ENCODE measurements around the gene PLCG1. TPM values are rescaled to one million over a fixed set of nuclear protein-coding genes. Genes with fewer than 3 reads are reported as not detected.

The PLCG1 gene
- total and polyA plus RNA-seq, 4 donors, result 2.0 to 30.4 (median 16.1) TPM

DNA sequence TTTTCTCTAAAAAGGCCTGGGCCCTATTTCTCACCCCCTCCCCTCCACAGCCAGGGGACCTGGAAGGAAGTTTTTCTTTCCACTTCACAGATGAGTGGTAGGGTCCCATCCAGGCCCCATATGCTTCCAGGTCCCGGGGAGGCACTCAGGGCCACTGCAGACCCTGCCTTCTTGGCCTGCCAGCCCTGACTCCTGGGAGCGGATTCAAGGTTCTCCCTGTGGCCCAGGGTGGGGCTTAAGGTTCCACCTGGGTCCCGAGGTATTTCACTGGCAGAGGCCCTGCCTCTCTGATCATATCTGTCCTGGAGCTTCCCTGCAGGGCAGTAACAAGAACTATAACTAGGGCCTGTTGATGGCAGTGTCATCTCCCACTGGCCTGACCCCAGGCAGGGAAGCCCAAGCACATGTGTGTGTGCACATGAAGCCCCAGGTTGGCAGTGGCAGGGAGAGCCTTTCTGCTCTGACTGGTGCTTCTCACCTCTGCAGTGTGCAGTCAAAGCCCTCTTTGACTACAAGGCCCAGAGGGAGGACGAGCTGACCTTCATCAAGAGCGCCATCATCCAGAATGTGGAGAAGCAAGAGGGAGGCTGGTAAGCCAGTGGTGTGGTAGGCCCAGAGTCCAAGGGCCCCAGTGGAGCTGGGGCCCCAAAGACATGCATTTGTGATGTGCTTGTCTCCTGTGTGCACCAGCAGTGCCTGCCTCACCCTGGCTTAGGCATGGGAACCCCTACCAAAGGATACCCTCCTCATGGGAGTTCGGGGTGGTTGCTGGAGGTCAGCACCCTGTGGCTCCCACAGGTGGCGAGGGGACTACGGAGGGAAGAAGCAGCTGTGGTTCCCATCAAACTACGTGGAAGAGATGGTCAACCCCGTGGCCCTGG lies 31.2 kb downstream of the PLCG1 start:
- H3K9me3 ChIP-seq (ENCODE audit: control insufficient read depth in 4 of 4, low read length in 3 of 4), result no peaks in the 10 kb centered on the region
- DNase-seq (ENCODE audit: low spot score), result no peak
- no peak for TF ChIP-seq SP1 (IDR thresholded peaks at IDR 0.05)
- TF ChIP-seq, protein P1, sequence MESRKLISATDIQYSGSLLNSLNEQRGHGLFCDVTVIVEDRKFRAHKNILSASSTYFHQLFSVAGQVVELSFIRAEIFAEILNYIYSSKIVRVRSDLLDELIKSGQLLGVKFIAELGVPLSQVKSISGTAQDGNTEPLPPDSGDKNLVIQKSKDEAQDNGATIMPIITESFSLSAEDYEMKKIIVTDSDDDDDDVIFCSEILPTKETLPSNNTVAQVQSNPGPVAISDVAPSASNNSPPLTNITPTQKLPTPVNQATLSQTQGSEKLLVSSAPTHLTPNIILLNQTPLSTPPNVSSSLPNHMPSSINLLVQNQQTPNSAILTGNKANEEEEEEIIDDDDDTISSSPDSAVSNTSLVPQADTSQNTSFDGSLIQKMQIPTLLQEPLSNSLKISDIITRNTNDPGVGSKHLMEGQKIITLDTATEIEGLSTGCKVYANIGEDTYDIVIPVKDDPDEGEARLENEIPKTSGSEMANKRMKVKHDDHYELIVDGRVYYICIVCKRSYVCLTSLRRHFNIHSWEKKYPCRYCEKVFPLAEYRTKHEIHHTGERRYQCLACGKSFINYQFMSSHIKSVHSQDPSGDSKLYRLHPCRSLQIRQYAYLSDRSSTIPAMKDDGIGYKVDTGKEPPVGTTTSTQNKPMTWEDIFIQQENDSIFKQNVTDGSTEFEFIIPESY (IDR thresholded peaks at IDR 0.05), result no peak
- TF ChIP-seq, protein P2, sequence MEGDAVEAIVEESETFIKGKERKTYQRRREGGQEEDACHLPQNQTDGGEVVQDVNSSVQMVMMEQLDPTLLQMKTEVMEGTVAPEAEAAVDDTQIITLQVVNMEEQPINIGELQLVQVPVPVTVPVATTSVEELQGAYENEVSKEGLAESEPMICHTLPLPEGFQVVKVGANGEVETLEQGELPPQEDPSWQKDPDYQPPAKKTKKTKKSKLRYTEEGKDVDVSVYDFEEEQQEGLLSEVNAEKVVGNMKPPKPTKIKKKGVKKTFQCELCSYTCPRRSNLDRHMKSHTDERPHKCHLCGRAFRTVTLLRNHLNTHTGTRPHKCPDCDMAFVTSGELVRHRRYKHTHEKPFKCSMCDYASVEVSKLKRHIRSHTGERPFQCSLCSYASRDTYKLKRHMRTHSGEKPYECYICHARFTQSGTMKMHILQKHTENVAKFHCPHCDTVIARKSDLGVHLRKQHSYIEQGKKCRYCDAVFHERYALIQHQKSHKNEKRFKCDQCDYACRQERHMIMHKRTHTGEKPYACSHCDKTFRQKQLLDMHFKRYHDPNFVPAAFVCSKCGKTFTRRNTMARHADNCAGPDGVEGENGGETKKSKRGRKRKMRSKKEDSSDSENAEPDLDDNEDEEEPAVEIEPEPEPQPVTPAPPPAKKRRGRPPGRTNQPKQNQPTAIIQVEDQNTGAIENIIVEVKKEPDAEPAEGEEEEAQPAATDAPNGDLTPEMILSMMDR (IDR thresholded peaks at IDR 0.05; ENCODE audit: low read depth, low read length, missing input control), result no peak
- TF ChIP-seq FOXA2 (IDR thresholded peaks at IDR 0.05), result no peak
- TF ChIP-seq RXRA (IDR thresholded peaks at IDR 0.05), result no peak
- TF ChIP-seq TAF1 (conservative IDR thresholded peaks at IDR 0.05), result no peak
- TF ChIP-seq GABPA (IDR thresholded peaks at IDR 0.05 in 1 of 2, conservative IDR thresholded peaks at IDR 0.05 in 1 of 2), result no peak
- no peak for TF ChIP-seq NR2F2 (IDR thresholded peaks at IDR 0.05)
- TF ChIP-seq JUND (IDR thresholded peaks at IDR 0.05), result no peak
- no peak for TF ChIP-seq YY1 (IDR thresholded peaks at IDR 0.05)
- TF ChIP-seq, protein P3, sequence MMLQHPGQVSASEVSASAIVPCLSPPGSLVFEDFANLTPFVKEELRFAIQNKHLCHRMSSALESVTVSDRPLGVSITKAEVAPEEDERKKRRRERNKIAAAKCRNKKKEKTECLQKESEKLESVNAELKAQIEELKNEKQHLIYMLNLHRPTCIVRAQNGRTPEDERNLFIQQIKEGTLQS (IDR thresholded peaks at IDR 0.05), result no peak
- no peak for TF ChIP-seq HNF4G (IDR thresholded peaks at IDR 0.05)
- no peak for TF ChIP-seq HNF4A (conservative IDR thresholded peaks at IDR 0.05)
- TF ChIP-seq, protein P4, sequence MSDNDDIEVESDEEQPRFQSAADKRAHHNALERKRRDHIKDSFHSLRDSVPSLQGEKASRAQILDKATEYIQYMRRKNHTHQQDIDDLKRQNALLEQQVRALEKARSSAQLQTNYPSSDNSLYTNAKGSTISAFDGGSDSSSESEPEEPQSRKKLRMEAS (IDR thresholded peaks at IDR 0.05), result no peak
- H3K27ac ChIP-seq (ENCODE audit: low read depth in 1 of 2, low read length in 2 of 2), result no peak overlapping the region
- peaks cover 4 to 58% (median 18%) of the 10 kb centered on the region in 4 donors for H3K36me3 ChIP-seq (ENCODE audit: control insufficient read depth in 4 of 4, insufficient read depth in 3 of 4, low read depth in 1 of 4, low read length in 3 of 4)
- H3K4me3 ChIP-seq (ENCODE audit: low read depth in 1 of 3, low read length in 3 of 3), result no peak overlapping the region
- peaks cover 0 to 5% (median 0%) of the 10 kb centered on the region in 4 donors for H3K4me1 ChIP-seq (ENCODE audit: control insufficient read depth in 4 of 4, insufficient read depth in 4 of 4, low read length in 3 of 4)
- H3K9ac ChIP-seq (ENCODE audit: low read depth in 1 of 2, low read length in 2 of 2), result no peak overlapping the region
- no peaks in the 10 kb centered on the region for H3K27me3 ChIP-seq (ENCODE audit: control insufficient read depth in 4 of 4, insufficient read depth in 4 of 4, low read length in 3 of 4)
- 93% methylated on average over 10 of the region's 10 CpGs for WGBS

DNA sequence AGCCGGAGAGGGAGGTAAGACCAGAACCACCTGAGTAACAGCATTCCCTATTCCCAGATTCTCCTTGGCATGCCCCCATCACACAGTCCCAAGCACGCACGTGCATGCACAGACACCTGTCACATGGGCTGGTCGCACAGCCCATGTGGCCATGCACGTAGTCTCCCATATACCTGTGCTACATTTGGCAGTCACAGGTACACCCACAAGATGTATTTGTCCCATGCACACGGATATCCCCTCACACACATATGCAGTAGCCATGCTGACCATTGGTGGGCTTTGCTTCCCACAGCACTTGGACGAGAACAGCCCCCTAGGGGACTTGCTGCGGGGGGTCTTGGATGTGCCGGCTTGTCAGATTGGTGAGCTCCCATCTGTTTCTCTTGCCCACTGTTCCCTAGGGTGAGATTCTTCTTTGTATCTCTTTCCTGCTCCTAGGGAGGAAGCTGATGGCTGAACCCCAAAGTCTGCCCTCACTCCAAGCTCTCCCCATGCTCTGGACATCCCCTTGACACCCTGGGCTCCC lies 31.9 kb downstream of the PLCG1 start:
- DNase-seq (ENCODE audit: low spot score), result no peak
- no peaks in the 10 kb centered on the region for H3K27me3 ChIP-seq (ENCODE audit: control insufficient read depth in 4 of 4, insufficient read depth in 4 of 4, low read length in 3 of 4)
- TF ChIP-seq, protein P3 (IDR thresholded peaks at IDR 0.05), result no peak
- TF ChIP-seq, protein P2 (IDR thresholded peaks at IDR 0.05; ENCODE audit: low read depth, low read length, missing input control), result no peak
- no peak for TF ChIP-seq RXRA (IDR thresholded peaks at IDR 0.05)
- TF ChIP-seq FOXA2 (IDR thresholded peaks at IDR 0.05), result no peak
- TF ChIP-seq, protein P5, sequence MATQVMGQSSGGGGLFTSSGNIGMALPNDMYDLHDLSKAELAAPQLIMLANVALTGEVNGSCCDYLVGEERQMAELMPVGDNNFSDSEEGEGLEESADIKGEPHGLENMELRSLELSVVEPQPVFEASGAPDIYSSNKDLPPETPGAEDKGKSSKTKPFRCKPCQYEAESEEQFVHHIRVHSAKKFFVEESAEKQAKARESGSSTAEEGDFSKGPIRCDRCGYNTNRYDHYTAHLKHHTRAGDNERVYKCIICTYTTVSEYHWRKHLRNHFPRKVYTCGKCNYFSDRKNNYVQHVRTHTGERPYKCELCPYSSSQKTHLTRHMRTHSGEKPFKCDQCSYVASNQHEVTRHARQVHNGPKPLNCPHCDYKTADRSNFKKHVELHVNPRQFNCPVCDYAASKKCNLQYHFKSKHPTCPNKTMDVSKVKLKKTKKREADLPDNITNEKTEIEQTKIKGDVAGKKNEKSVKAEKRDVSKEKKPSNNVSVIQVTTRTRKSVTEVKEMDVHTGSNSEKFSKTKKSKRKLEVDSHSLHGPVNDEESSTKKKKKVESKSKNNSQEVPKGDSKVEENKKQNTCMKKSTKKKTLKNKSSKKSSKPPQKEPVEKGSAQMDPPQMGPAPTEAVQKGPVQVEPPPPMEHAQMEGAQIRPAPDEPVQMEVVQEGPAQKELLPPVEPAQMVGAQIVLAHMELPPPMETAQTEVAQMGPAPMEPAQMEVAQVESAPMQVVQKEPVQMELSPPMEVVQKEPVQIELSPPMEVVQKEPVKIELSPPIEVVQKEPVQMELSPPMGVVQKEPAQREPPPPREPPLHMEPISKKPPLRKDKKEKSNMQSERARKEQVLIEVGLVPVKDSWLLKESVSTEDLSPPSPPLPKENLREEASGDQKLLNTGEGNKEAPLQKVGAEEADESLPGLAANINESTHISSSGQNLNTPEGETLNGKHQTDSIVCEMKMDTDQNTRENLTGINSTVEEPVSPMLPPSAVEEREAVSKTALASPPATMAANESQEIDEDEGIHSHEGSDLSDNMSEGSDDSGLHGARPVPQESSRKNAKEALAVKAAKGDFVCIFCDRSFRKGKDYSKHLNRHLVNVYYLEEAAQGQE (IDR thresholded peaks at IDR 0.05), result no peak
- TF ChIP-seq RAD21 (IDR thresholded peaks at IDR 0.05), result no peak
- TF ChIP-seq EGR1 (IDR thresholded peaks at IDR 0.05; ENCODE audit: low read depth in 2 of 2), result no peak
- no peaks in the 10 kb centered on the region for H3K9me3 ChIP-seq (ENCODE audit: control insufficient read depth in 4 of 4, low read length in 3 of 4)
- no peak overlapping the region for H3K4me3 ChIP-seq (ENCODE audit: low read depth in 1 of 3, low read length in 3 of 3)
- no peak overlapping the region for H3K9ac ChIP-seq (ENCODE audit: low read depth in 1 of 2, low read length in 2 of 2)
- 96% methylated on average over 9 of the region's 9 CpGs for WGBS
- H3K27ac ChIP-seq (ENCODE audit: low read depth in 1 of 2, low read length in 2 of 2), result no peak overlapping the region
- H3K36me3 ChIP-seq (ENCODE audit: control insufficient read depth in 4 of 4, insufficient read depth in 3 of 4, low read depth in 1 of 4, low read length in 3 of 4), result peaks cover 4 to 57% (median 15%) of the 10 kb centered on the region in 4 donors
- peaks cover 0 to 5% (median 0%) of the 10 kb centered on the region in 4 donors for H3K4me1 ChIP-seq (ENCODE audit: control insufficient read depth in 4 of 4, insufficient read depth in 4 of 4, low read length in 3 of 4)

All from liver (tissue), 9 donors.